VCaP (cell line): Measurements from ENCODE around the gene GTF2B.
"Not testable (repeated sequence)": the region's sequence is repeated elsewhere in the genome, so short reads cannot be mapped to it uniquely, and the experiment has no call there.

Experiments
- H3K27ac ChIP-seq: fragments of 450-650 bp; 2 replicates; pipeline ENCODE4 v1.5.1; 2017
- TF ChIP-seq, protein P1 (sequence below): fragments of 450-650 bp; conservative IDR thresholded peaks from 2 replicates; pipeline ENCODE4 v1.5.1; 2017; ENCODE audit warnings: mild to moderate bottlenecking, moderate library complexity

The GTF2B gene

DNA sequence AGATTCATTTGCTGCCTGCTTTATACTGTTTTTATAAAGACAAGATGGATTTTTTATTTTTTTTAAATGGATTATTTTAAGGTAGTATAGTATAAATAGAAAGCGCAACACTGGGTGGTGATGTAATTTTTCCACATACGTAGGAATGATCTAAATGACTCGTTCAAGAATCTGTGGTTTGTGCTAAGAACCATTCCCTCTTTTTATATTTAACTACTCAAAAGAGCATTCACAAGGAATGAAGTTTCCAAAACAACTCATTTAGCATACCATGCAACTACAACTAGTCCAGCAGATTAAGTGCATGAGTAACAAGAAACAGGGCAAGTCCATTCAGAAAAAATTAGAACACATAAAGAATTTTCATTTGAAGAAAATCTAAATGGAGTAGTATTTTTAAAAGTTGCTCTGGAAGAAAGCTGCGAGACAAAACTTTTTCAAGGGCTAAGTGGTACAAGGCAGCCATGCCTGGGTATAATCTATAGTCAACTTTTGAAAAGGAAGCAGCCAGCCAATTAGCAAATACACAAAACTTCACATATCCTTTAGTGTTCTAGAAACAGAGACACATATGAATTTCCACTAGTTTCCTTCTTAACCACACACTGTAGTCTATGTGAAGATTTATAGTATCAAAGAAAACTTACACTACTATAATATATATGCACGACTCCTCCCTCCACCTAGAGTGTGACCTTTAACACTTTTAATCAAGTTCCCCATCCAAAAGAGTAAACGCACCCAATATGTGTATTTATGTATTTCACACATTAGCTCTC, 23.4 kb downstream of the GTF2B start:
- H3K27ac ChIP-seq = no peak overlapping the region
- TF ChIP-seq, protein P1, sequence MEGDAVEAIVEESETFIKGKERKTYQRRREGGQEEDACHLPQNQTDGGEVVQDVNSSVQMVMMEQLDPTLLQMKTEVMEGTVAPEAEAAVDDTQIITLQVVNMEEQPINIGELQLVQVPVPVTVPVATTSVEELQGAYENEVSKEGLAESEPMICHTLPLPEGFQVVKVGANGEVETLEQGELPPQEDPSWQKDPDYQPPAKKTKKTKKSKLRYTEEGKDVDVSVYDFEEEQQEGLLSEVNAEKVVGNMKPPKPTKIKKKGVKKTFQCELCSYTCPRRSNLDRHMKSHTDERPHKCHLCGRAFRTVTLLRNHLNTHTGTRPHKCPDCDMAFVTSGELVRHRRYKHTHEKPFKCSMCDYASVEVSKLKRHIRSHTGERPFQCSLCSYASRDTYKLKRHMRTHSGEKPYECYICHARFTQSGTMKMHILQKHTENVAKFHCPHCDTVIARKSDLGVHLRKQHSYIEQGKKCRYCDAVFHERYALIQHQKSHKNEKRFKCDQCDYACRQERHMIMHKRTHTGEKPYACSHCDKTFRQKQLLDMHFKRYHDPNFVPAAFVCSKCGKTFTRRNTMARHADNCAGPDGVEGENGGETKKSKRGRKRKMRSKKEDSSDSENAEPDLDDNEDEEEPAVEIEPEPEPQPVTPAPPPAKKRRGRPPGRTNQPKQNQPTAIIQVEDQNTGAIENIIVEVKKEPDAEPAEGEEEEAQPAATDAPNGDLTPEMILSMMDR = no peak

DNA sequence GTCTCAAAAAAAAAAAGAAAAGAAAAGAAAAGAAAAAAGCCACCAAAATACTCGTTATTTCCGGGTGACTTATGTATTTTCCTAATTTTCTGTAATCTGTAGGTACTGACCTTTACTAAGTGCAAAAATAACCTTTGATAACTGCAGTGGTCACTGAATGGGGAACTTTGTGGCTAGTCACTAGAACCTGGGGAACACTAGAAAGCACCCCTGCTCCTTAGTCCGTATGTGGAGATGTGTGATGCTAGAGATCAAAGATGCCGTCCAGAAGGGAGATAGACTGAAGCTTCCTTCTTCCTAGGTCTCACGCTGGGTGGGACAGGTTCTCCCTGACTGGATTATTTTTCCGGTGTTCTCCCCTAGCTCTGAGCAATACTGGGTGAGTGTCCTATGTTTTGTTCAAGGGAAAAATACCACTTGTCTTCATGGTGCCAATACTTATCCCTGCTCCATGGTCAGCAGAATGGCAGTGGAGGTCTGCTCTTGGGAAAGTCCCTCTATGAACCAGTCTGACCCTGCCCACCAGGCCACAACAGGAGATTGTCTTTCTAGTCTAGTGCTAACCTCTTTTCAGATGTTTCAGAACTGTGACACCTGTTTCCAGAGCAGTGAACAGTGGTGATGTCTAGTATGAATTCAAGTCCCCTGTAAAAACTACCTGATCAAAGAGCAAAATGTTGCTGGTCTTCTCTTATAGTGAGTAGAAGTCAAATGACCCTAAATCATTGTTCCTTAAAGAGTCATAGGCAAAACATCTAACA, 39.9 kb downstream of the GTF2B start:
- TF ChIP-seq, protein P1 = no peak

DNA sequence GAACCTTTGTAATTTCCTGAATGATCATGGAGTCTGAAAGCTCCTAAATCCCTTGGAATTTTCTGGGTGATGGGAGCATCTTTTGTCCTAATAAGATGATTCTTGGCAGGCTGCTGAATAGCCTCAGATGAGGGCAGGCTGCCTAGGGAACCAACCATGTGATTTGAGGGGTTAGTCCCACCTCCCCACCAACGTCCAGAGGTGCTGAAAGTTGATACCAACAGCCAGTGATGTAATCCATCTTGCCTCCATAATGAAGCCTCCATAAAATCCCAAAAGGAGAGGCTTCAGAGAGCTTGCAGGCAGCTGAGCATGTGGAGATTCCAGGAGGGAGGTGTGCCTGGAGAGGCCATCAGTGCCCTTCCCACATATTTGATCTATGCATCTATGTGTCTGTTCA, 43.7 kb downstream of the GTF2B start:
- TF ChIP-seq, protein P1 = no peak
- no peak overlapping the region for H3K27ac ChIP-seq

More for the DNA sequence above, 39.9 kb downstream of the GTF2B start:
- no peak overlapping the region for H3K27ac ChIP-seq

DNA sequence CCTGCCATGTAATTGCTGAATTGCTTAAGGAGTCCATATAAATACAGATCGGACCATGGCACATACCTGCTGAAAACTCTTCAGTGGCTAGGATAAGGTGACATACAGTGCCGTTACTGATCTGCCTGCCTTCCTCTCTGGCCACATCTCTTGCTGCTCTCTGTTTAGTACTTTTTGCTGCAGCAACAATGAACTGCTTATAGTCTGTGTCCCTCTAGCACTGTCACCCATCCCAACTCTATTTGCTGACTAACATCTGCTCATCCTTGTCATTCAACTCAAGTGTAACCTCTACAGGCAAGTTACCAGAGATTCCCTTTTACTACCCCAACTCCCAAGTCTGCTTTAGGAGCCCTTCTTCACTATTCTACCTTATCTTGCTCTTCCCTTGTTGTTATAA, 65.6 kb downstream of the GTF2B start:
- H3K27ac ChIP-seq = no peak overlapping the region
- TF ChIP-seq, protein P1 = no peak

DNA sequence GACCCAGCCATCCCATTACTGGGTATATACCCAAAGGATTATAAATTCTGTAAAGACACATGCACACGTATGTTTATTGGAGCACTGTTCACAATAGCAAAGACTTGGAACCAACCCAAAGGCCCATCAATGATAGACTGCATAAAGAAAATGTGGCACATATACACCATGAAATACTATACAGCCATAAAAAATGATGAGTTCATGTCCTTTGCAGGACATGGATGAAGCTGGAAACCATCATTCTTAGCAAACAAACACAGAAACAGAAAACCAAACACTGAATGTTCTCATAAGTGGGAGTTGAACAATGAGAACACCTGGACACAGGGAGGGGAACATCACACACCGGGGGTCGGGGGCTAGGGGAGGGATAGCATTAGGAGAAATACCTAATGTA, 71.7 kb downstream of the GTF2B start:
- H3K27ac ChIP-seq = not testable (repeated sequence)

DNA sequence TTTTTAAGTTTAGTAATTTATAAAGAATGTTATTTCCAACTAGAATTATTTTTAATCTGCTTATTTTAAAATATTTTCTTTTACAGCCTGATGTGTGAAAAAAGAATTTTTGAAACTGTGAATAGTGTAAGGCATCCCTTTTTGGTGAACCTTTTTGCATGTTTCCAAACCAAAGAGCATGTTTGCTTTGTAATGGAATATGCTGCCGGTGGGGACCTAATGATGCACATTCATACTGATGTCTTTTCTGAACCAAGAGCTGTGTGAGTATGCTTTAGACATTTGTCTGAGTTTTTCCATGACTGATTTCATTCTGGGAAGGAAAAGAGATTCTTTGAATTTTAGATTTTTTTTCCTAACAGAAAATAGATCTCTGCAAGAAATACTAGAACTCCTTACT, 77.9 kb downstream of the GTF2B start:
- TF ChIP-seq, protein P1 = no peak
- no peak overlapping the region for H3K27ac ChIP-seq

DNA sequence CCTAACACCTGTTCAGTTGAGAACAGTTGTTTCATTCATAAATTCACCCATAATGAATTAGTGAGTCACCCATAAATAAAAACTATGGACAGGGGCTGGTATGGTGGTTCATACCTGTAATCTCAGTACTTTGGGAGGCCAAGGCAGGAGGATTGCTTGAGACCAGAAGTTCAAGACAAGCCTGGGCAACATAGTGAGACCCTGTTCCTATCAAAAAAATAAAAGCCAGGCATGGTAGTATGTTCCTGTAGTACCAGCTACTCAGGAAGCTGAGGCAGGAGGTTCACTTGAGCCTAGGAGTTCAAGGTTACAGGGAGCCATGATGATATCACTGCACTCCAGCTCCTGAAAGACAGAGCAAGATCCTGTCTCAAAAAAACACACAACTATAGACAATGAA, 79.0 kb downstream of the GTF2B start:
- H3K27ac ChIP-seq = no peak overlapping the region
- TF ChIP-seq, protein P1 = no peak

DNA sequence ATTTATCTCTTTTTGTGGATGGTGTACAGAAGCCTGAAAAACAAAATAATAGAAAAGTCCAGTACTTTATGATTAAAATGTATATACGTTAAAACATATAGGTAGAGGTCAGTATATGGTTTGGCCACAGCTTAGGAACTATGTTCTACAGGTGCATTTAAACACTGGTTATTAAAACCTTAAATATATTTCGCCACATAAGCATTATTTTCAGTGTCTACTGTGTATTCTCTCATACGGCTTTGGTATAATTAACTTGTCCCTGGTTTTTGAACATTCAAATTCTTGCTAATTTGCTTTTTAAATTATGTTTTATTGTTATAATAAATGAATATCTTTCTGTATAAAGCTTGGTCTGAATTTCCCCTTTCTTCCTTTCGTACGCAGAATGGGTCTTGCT, 87.9 kb downstream of the GTF2B start:
- TF ChIP-seq, protein P1 = no peak
- H3K27ac ChIP-seq = no peak overlapping the region
